ENCODE results near the gene SLC6A6.

SLC6A6 gene

GRCh38 chr3:14439501-14440167, 37.2 kb downstream of the SLC6A6 start:
- no peak overlapping the region for H3K4me3 ChIP-seq (replicated peaks; ENCODE audit: low read depth, low read length)
- TF ChIP-seq CTCF (IDR thresholded peaks at IDR 0.05; ENCODE audit: low read depth, low read length, missing control alignments), result no peak
- no peak for DNase-seq (ENCODE audit: extremely low read depth, low read depth)

- no peak for DNase-seq (ENCODE audit: extremely low read depth, low read depth)
- TF ChIP-seq CTCF (IDR thresholded peaks at IDR 0.05; ENCODE audit: low read depth, low read length, missing control alignments), result no peak
- H3K4me3 ChIP-seq (replicated peaks; ENCODE audit: low read depth, low read length), result no peak overlapping the region
These were observed 37.7 kb downstream of the SLC6A6 start for GRCh38 chr3:14440168-14440518.

GRCh38 chr3:14440531-14441239, 38.3 kb downstream of the SLC6A6 start:
- no peak for TF ChIP-seq CTCF (IDR thresholded peaks at IDR 0.05; ENCODE audit: low read depth, low read length, missing control alignments)
- no peak for DNase-seq (ENCODE audit: extremely low read depth, low read depth)
- no peak overlapping the region for H3K4me3 ChIP-seq (replicated peaks; ENCODE audit: low read depth, low read length)

- no peak overlapping the region for H3K4me3 ChIP-seq (replicated peaks; ENCODE audit: low read depth, low read length)
- DNase-seq (ENCODE audit: extremely low read depth, low read depth), result no peak
- TF ChIP-seq CTCF (IDR thresholded peaks at IDR 0.05; ENCODE audit: low read depth, low read length, missing control alignments), result no peak
These were observed 39.0 kb downstream of the SLC6A6 start for GRCh38 chr3:14441240-14441919.

GRCh38 chr3:14441920-14442300, 39.5 kb downstream of the SLC6A6 start:
- no peak for TF ChIP-seq CTCF (IDR thresholded peaks at IDR 0.05; ENCODE audit: low read depth, low read length, missing control alignments)
- no peak for DNase-seq (ENCODE audit: extremely low read depth, low read depth)
- no peak overlapping the region for H3K4me3 ChIP-seq (replicated peaks; ENCODE audit: low read depth, low read length)

- no peak for DNase-seq (ENCODE audit: extremely low read depth, low read depth)
- no peak overlapping the region for H3K4me3 ChIP-seq (replicated peaks; ENCODE audit: low read depth, low read length)
- TF ChIP-seq CTCF (IDR thresholded peaks at IDR 0.05; ENCODE audit: low read depth, low read length, missing control alignments), result no peak
These were observed 42.0 kb downstream of the SLC6A6 start for GRCh38 chr3:14444380-14444779.
